SH-SY5Y (cell line): ENCODE data around the gene CNTNAP5.

Experiments
- GATA2 ChIP-seq: IDR thresholded peaks from 2 replicates; pipeline ENCODE4 v1.6.1; 2011; ENCODE audit warnings: mild to moderate bottlenecking, low read depth, low read length
- GATA3 ChIP-seq: IDR thresholded peaks from 2 replicates; pipeline ENCODE4 v1.6.1; 2011; ENCODE audit warnings: low read depth, mild to moderate bottlenecking, low read length, moderate library complexity

DNA sequence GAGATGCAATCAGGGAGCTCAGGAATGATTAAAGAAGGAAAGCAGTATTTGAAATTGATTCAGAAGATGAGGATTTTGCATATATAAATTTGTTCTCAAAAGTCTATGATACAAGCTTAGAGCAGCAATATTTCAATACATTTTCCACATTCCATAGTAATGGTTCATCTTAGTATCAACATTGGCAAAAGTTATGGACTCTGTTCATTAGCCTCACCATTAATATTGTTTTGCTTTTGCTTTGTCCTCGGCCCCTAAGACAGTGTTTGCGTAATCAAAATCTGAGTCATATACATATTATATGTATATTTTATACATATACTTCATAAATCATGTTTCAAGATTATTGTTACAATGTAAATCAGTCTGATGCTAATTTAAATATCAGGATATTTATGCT lies 176.6 kb downstream of the CNTNAP5 start:
- TF ChIP-seq GATA2 = no peak
- no peak for TF ChIP-seq GATA3
